Stimulated activated memory B cell treated with anti-CD40 and anti-IgM and Interleukin-4, amounts not matched to agents 10 μg/mL and 1 μg/mL and 100 μg/mL, for 72 hours (primary cell): ENCODE results near the gene THOP1.
A peak's percentile ranks its signal among the peaks of the same experiment; 100 is the strongest.

Experiments used
- ATAC-seq: fragments of 150-1000 bp; cut with Tn5 transposase; 2 replicates; pipeline ENCODE4 v1.10.0; 2021
- H3K27ac Mint-ChIP-seq: one replicate; pipeline ENCODE4 v1.8.0; 2022; ENCODE audit warnings: mild to moderate bottlenecking, mixed read lengths
- H3K27me3 Mint-ChIP-seq: one replicate; pipeline ENCODE4 v1.8.0; 2022; ENCODE audit warnings: mixed read lengths
- H3K36me3 Mint-ChIP-seq: one replicate; pipeline ENCODE4 v1.8.0; 2022; ENCODE audit warnings: mixed read lengths
- H3K4me1 Mint-ChIP-seq: one replicate; pipeline ENCODE4 v1.8.0; 2022; ENCODE audit warnings: mixed read lengths
- H3K4me3 Mint-ChIP-seq: one replicate; pipeline ENCODE4 v1.8.0; 2022; ENCODE audit warnings: mild to moderate bottlenecking, moderate library complexity, mixed read lengths
- H3K9me3 Mint-ChIP-seq: one replicate; pipeline ENCODE4 v1.8.0; 2022; ENCODE audit warnings: mixed read lengths

The THOP1 gene

DNA sequence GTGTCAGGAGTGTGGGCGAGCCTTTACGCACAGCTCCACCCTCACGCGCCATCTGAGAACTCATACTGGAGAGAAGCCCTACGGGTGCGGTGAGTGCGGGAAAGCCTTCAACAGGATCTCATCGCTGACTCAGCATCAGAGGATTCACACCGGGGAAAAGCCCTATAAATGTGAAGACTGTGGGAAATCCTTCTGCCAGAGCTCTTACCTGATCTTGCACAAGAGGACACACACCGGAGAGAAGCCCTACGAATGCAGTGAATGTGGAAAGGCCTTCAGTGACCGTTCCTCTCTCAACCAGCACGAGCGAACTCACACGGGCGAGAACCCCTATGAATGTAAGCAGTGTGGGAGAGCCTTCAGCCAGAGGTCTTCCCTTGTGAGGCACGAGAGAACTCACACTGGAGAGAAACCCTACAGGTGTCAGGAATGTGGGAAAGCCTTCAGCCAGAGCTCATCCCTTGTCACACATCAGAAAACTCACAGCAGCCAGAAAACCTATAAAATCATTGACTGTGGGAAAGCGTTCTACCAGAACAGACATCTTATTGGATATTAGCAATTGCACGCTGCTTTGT, 49.1 kb downstream of the THOP1 start:
- Mint-ChIP-seq H3K27ac (no peak overlapping the region), H3K9me3 (peaks cover 28% of the 10 kb centered on the region), H3K36me3 (peaks cover 63% of the 10 kb centered on the region), H3K27me3 (no peaks in the 10 kb centered on the region), H3K4me3 (no peak overlapping the region), H3K4me1 (no peaks in the 10 kb centered on the region)
- no peak for ATAC-seq

DNA sequence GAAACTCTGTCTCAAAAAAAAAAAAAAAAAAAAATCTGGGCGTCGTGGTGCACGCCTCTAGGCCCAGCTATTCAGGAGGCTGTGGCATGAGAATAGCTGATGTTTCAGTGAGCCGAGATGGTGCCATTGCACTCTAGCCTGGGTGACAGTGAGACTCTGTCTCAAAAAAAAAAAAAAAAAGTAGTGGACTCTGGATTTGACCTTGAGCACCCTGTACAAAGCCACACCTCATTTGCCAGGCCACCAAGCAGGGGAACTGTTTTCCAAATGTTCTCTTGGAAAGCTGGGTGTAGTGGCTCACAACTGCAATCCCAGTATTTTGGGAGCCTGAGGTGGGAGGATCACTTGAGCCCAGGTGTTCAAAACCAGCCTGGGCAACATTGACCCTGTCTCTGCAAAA, 52.1 kb downstream of the THOP1 start:
- Mint-ChIP-seq H3K36me3 (peaks cover 42% of the 10 kb centered on the region), H3K27me3 (no peaks in the 10 kb centered on the region), H3K27ac (no peak overlapping the region), H3K4me1 (peaks cover 11% of the 10 kb centered on the region), H3K4me3 (no peak overlapping the region), H3K9me3 (peaks cover 22% of the 10 kb centered on the region)
- no peak for ATAC-seq

DNA sequence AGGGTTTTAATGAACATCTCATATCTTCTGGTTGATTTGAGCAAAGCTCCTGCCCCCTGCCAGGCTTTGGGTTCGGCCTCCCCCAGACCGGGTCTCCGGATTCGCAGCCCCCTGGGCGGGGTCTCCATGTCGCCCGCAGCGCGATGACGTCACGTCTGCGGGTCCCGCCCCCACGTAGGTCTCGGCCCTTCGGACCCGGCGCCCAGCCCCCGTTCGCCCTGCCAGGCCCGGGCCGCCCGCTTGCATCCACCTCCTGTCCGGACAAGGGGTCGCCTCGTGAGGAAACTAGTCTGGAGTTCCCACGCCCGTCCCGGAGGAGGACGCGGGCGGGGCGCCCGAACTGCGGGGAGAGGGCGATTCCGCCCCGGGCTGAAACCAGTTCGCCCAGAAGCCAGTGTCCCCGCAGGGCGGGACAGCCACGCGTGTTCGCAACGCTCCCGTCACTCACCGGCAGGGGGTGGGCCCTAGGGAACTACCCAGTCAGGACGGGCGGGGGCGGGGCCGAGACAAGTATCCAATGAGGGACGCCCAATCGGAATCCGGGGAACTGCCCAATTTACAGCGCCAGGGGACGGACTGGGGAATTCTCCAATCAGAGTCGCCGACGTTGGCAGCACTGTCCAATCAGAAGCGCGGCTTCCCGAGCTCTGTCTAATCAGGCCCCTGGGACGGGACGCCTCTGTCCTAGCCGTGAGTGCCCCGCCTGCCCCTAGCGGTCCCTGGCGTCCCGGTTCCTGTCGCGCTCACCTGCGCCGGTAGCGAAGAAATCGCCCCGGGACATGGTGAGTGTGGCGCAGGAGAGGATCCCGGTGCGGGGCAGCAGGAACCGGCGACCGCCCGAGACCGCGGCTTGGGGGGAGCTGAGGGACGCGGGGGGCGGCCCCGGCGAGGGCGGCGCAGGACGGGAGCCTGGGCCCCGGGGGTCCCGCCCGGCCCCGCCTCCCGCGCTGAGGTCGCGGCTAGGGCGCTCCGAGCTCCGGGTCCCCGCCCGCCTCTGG, 55.8 kb downstream of the THOP1 start, which contains the start of gene ZNF555:
Gene ZNF555, plus strand, starts transcription at position 682 of the 998 bp plus-strand sequence. Its CDS starts 98 bp downstream, at position 780.
- H3K4me1 Mint-ChIP-seq = peaks cover 20% of the 10 kb centered on the region
- H3K36me3 Mint-ChIP-seq = peaks cover 24% of the 10 kb centered on the region
- H3K27ac Mint-ChIP-seq = peak within 1 kb of the TSS; percentile 98
- H3K27me3 Mint-ChIP-seq = no peaks in the 10 kb centered on the region
- H3K4me3 Mint-ChIP-seq = peak within 1 kb of the TSS; percentile 98
- ATAC-seq = peak; percentile 99
- H3K9me3 Mint-ChIP-seq = peaks cover 9% of the 10 kb centered on the region

DNA sequence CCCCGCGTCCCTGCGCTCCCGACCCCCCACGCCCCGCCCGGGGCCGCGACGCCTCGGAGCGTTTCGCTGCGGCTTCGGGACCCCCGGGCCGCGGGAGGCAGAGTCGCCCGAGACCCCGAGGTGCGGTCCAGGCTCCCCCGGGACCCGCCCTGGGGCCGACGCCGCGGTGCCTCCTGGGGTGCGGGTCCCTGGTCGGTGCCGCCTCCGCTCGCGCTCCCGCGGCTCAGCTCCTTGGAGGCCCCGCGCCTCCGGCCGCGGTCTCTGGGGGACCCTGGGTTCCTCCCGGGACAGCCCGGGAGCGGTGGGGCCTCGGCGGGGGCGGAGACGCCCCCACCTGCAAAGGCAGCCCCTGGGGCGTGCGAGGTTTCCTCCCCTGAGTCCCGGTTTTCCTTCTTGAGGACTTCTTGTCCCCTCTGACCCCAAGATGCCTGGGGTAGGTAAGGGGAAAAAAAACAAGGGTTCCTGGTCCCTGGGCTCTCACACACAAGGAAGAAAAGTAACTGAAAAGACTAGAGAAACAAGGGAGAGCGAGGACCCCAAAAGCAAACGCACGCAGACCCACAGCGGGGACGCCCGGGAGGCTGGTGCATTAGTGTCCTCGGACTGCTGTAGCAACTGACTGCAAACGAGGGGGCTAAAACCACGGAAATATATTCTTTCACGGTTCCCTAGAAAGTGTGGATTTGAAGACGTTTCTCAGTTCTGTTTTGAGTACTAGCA, 56.7 kb downstream of the THOP1 start:
- Mint-ChIP-seq H3K36me3 (peaks cover 24% of the 10 kb centered on the region), H3K27me3 (no peaks in the 10 kb centered on the region), H3K27ac (peak overlapping the region; percentile 98), H3K9me3 (peaks cover 3% of the 10 kb centered on the region), H3K4me1 (peaks cover 20% of the 10 kb centered on the region), H3K4me3 (peak overlapping the region; percentile 79)
- peak; percentile 42 for ATAC-seq

DNA sequence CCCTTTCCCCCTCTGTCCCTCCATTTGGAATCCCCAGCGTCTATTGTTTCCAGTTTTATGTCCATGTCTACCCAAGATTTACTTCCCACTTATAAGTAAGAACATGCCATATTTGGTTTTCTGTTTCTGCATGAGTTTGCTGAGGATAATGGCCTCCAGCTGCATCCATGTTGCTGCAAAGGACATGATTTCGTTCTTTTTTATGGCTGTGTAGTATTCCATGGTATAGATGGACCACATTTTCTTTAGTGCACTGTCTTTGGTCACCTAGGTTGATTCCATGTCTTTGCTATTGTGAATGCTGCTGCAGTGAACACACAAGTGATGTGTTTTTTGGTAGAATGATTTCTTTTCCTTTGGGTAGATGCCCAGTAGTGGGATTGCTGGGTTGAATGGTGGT, 59.8 kb downstream of the THOP1 start:
- Mint-ChIP-seq H3K4me3 (no peak overlapping the region), H3K4me1 (peaks cover 20% of the 10 kb centered on the region), H3K27me3 (no peaks in the 10 kb centered on the region), H3K9me3 (peaks cover 4% of the 10 kb centered on the region), H3K36me3 (peaks cover 33% of the 10 kb centered on the region), H3K27ac (no peak overlapping the region)
- no peak for ATAC-seq

DNA sequence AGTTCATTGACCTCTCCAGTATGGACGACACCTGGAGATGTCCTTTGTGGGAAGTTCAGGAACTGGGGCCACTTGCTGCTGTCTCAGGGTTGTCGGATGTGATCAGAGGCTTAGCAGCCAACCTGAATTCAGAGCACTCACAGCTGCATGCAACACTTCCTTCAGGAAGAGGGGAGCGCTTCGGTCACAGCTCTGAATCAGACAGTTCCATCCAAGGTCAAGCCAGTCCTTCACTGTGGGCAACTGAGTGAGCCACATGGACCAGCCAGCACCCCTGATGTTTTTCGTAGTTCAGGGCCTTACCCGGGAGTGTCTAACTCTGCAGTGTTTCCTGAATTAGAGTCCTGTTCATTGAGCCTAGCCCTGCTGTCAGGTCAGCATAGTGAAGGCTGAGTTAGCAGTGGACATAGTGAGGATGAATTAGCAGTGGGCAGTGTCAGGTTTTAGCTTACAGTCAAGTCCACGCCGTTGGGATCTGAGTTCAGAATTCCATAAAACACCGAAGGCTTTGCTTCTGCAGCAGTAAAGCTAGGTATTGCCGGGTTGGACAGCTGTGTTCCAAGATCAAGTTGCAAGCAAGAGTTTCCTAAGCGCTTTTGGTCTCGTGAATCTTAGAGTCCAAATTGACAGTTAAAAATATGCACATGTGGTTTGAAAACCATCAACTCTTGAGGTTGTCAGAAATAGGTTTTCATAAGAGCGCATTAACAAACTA, 61.0 kb downstream of the THOP1 start:
- H3K4me3 Mint-ChIP-seq = no peak overlapping the region
- no peak for ATAC-seq

DNA sequence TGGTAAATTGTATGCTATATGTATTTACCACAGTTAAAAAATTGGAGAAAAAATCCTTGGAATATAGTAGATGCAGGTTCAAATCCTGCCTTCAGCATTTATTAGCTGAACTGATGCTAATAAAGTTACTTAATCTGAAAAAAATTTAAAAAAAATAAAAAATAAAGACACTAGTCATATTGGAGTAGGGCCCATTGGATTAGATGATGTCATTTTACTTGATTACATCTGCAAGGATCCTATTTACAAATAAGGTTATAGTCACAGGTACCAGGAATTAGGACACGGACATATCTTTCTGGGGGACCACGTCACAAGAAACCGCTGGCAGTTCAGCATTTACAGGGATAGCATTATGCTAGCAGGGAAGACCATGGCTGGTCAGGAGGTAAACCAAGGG, 62.2 kb downstream of the THOP1 start:
- no peak for ATAC-seq
- no peaks in the 10 kb centered on the region for H3K27me3 Mint-ChIP-seq
- H3K4me3 Mint-ChIP-seq = no peak overlapping the region
- peaks cover 8% of the 10 kb centered on the region for H3K4me1 Mint-ChIP-seq
- H3K36me3 Mint-ChIP-seq = peaks cover 57% of the 10 kb centered on the region
- H3K9me3 Mint-ChIP-seq = peaks cover 13% of the 10 kb centered on the region
- no peak overlapping the region for H3K27ac Mint-ChIP-seq

More for the DNA sequence above, 61.0 kb downstream of the THOP1 start:
- H3K9me3 Mint-ChIP-seq = peaks cover 9% of the 10 kb centered on the region
- H3K4me1 Mint-ChIP-seq = peaks cover 15% of the 10 kb centered on the region
- peaks cover 45% of the 10 kb centered on the region for H3K36me3 Mint-ChIP-seq
- H3K27ac Mint-ChIP-seq = no peak overlapping the region
- no peaks in the 10 kb centered on the region for H3K27me3 Mint-ChIP-seq

DNA sequence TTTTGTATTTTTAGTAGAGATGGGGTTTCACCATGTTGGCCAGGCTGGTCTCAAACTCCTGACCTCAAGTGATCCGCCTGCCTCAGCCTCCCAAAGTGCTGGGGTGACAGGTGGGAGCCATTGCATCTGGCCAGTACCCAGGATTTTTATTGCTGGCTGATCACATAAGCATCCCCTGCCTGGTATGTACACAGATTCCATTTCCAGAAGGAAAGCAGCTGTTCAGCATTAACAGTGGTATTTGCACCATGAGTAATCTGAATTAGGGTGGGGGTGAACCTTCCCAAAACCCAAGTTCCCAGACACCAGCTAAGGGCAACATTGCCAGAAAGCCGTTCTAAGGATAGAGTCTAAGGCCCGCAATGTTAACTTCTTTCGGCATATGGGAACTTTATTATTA, 63.3 kb downstream of the THOP1 start:
- Mint-ChIP-seq H3K4me1 (no peaks in the 10 kb centered on the region), H3K27ac (no peak overlapping the region), H3K27me3 (no peaks in the 10 kb centered on the region), H3K4me3 (no peak overlapping the region), H3K9me3 (peaks cover 17% of the 10 kb centered on the region), H3K36me3 (peaks cover 68% of the 10 kb centered on the region)
- ATAC-seq = no peak

DNA sequence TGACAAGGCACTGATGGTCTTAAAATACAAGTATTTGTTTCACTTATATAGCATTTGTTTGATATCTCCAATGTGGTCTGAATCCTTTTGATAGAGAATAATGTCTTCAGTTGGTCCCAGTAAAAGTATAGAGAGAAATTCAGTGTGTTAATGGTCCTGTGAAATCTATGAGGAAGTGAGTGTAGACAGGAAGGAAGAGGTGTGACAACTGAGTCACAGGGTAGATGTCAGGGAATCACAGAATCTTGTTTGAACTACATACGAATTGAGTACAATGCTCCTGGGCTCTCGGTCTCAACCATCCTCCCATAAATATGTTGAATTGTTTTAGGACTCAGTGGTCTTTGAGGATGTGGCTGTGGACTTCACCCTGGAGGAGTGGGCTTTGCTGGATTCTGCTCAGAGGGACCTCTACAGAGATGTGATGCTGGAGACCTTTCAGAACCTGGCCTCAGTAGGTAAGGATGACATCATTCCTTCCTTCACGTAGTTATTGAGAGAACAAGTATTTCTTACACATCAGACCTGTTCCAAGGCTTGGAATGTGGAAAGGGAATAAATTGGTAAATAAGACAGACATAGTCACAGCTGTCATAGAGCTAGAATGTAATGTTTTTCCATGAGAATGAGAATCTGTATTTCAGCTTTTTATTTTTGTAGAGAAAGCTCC, 65.1 kb downstream of the THOP1 start:
- no peak for ATAC-seq
- H3K4me1 Mint-ChIP-seq = no peaks in the 10 kb centered on the region
- peaks cover 76% of the 10 kb centered on the region for H3K36me3 Mint-ChIP-seq
- H3K27ac Mint-ChIP-seq = no peak overlapping the region
- H3K27me3 Mint-ChIP-seq = no peaks in the 10 kb centered on the region
- peaks cover 24% of the 10 kb centered on the region for H3K9me3 Mint-ChIP-seq
- no peak overlapping the region for H3K4me3 Mint-ChIP-seq

DNA sequence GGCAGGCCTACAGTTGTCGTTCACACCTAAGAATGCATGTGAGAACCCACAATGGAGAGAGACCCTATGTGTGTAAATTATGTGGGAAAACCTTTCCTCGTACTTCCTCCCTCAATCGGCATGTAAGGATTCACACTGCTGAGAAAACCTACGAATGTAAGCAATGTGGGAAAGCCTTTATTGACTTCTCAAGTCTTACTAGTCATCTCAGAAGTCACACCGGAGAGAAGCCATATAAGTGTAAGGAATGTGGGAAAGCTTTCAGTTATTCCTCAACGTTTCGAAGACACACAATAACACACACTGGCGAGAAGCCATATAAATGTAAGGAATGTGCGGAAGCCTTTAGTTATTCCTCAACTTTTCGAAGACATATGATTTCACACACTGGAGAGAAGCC, 67.3 kb downstream of the THOP1 start:
- peaks cover 26% of the 10 kb centered on the region for H3K9me3 Mint-ChIP-seq
- H3K4me3 Mint-ChIP-seq = no peak overlapping the region
- ATAC-seq = no peak

DNA sequence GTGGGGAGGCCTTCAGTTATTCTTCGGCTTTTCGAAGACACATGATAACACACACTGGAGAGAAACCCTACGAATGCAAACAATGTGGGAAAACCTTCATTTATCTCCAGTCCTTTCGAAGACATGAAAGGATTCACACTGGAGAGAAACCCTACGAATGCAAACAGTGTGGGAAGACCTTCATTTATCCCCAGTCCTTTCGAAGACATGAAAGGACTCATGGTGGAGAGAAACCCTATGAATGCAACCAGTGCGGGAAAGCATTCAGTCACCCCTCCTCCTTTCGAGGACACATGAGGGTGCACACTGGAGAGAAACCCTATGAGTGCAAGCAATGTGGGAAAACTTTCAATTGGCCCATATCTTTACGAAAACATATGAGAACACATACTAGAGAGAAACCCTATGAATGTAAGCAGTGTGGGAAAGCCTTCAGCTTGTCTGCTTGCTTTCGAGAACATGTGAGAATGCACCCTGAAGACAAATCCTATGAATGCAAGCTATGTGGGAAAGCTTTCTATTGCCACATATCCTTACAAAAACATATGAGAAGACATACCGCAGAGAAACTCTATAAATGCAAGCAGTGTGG, 67.8 kb downstream of the THOP1 start:
- ATAC-seq = no peak
- Mint-ChIP-seq H3K9me3 (peaks cover 26% of the 10 kb centered on the region), H3K36me3 (peaks cover 60% of the 10 kb centered on the region), H3K27ac (no peak overlapping the region), H3K27me3 (no peaks in the 10 kb centered on the region), H3K4me3 (no peak overlapping the region), H3K4me1 (peaks cover 11% of the 10 kb centered on the region)

More for the DNA sequence above, 67.3 kb downstream of the THOP1 start:
- H3K36me3 Mint-ChIP-seq = peaks cover 60% of the 10 kb centered on the region
- no peaks in the 10 kb centered on the region for H3K27me3 Mint-ChIP-seq
- H3K27ac Mint-ChIP-seq = no peak overlapping the region
- H3K4me1 Mint-ChIP-seq = peaks cover 11% of the 10 kb centered on the region

DNA sequence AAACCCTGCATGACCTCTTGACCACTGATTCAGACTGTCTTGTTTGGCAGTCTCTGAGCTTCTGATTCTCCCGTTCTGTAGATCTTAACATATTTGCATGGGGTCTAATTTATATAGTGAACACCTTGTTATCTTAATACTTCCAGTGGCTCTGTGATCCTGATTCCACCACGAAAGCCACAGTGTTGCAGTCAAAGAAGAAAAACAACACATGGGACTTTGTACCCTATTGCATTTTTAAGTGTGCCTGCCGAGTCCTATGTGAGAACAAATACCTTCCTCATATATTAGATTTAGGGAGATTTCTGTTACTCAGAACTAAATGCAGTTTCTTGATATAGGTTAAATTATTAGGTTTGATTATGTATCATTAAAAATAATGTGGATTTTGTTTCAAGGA, 69.5 kb downstream of the THOP1 start:
- no peak overlapping the region for H3K27ac Mint-ChIP-seq
- peaks cover 62% of the 10 kb centered on the region for H3K36me3 Mint-ChIP-seq
- no peak for ATAC-seq
- H3K9me3 Mint-ChIP-seq = peaks cover 29% of the 10 kb centered on the region
- no peaks in the 10 kb centered on the region for H3K27me3 Mint-ChIP-seq
- H3K4me3 Mint-ChIP-seq = no peak overlapping the region
- peaks cover 11% of the 10 kb centered on the region for H3K4me1 Mint-ChIP-seq

DNA sequence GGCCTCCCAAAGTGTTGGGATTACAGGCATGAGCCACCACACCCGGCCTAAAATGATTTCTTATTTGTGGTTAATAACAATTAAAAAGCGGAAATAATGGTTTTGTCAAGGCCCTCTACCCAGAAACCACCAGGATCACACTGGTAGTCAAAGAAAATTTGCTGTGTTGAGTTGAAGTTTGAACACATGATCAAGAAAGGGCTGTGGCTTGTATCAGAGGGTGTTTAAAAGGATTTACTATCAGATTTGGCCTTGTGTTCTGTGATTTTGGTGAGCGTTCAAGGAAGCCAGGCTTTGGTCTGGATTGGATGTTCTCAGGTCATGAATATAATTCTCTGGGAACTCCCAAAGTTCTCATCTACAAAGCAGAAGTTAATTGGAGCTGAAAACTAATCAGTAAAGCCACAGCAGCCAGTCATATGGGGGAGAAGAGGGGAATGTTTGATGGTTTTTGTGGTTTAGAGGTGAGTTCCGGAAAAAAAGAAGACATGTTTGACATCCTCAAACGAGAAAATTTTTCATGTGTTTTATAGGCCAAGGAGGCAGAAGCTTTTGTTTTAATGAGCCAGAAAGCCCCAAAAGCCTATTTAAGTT, 71.3 kb downstream of the THOP1 start:
- ATAC-seq = peak; percentile 50
- no peak overlapping the region for H3K27ac Mint-ChIP-seq
- H3K9me3 Mint-ChIP-seq = peaks cover 23% of the 10 kb centered on the region
- H3K4me1 Mint-ChIP-seq = peaks cover 11% of the 10 kb centered on the region
- H3K27me3 Mint-ChIP-seq = no peaks in the 10 kb centered on the region
- no peak overlapping the region for H3K4me3 Mint-ChIP-seq
- peaks cover 45% of the 10 kb centered on the region for H3K36me3 Mint-ChIP-seq

DNA sequence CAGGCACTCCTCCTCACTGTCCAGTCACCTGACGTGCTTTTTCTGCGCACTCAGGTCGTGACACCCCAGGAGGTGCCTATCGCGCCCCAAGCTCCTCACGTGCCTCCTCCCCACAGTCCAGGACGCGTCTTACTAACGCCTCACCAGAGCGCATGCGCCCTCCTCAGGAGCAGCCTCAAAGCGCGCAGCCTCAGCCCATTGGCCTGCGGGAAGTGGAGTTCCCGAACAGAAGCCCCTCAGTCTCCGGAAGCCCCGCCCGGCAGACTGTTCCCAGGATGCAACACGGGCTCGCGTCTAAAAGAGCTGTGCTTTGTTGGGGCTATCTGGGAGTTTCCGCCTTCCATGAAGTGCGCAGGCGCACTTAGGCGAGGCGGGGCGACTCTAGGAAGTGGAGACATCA, 73.6 kb downstream of the THOP1 start:
- Mint-ChIP-seq H3K27me3 (peaks cover 4% of the 10 kb centered on the region), H3K36me3 (peaks cover 22% of the 10 kb centered on the region), H3K27ac (no peak overlapping the region), H3K9me3 (peaks cover 12% of the 10 kb centered on the region), H3K4me1 (peaks cover 11% of the 10 kb centered on the region), H3K4me3 (no peak overlapping the region)
- no peak for ATAC-seq
